ENCODE measurements around the gene FBXL14.

DNA sequence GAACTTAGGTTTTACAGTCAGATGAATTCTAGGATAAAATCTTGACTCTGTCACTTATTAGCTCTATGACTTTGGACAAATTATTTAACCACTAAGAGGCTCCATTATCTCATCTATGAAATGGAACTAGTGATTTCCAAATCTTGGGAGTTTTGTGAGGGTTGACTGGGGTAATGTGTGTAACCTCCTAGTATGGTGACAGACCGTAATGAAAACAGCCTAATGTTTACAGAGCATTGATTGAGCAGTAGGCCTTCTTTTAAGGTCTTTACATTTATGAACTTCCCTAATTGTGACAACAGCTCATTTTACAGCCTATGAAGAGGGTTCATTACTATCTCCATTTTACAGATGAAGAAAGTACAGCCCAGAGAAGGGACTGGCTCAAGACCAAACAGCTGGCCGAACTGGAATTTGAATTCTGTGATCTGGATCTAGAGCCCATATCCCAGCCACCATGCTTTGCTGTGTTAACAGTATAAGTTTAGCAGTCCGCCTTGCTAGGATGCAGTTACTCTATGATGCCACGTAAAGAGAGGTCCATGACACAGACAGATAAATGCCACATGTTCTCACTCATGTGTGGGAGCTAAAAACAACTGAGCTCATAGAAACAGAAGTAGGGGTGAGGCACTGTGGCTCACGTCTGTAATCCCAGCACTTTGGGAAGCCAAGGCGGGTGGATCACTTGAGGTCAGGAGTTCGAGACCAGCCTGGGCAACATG lies 9.1 kb upstream of the FBXL14 start:
- TF ChIP-seq POLR2A (IDR thresholded peaks at IDR 0.05; ENCODE audit: low read depth, low read length) (no peak), TAF1 (IDR thresholded peaks at IDR 0.05; ENCODE audit: low read depth, low read length) (no peak), POLR2AphosphoS5 (IDR thresholded peaks at IDR 0.05; ENCODE audit: low read depth, low read length) (no peak), POU2F2 (IDR thresholded peaks at IDR 0.05; ENCODE audit: low read depth, low read length) (no peak), SPI1 (IDR thresholded peaks at IDR 0.05; ENCODE audit: low read depth, low read length) (no peak), PAX5 (IDR thresholded peaks at IDR 0.05; ENCODE audit: insufficient read depth, low read length, severe bottlenecking) (no peak)

Data from GM12891 (cell line).